Lung (tissue), 12 donors: ENCODE data around the gene KRTAP7-1. TPM values are rescaled to one million over a fixed set of nuclear protein-coding genes. Genes with fewer than 3 reads are reported as not detected.

Source experiments
- ATAC-seq: fragments of 200-7000 bp; cut with Tn5 transposase; one replicate; pipeline ENCODE4 v1.9.1; 2020; ENCODE audit warnings: moderate number of reproducible peaks; ENCODE audit not compliant: insufficient read depth, low FRiP score
- DNase-seq, 3 donors: peaks; one replicate each; pipeline ENCODE4 v3.0.0-alpha.2; 2013 to 2017
- H3K27ac ChIP-seq, 2 donors: one replicate each; pipeline ENCODE4 v1.5.1; 2013; ENCODE audit warnings: mild to moderate bottlenecking in 2 of 2, moderate library complexity in 2 of 2, control low read depth in 1 of 2, inconsistent platforms in 1 of 2, low read depth in 1 of 2, low read length in 1 of 2
- H3K27me3 ChIP-seq, 3 donors: one replicate each; pipeline ENCODE4 v1.5.1; 2013; ENCODE audit warnings: low read length in 2 of 3; ENCODE audit not compliant: control insufficient read depth in 3 of 3, insufficient read depth in 3 of 3
- H3K36me3 ChIP-seq, 4 donors: one replicate each; pipeline ENCODE4 v1.5.1; 2013; ENCODE audit warnings: low read length in 4 of 4, mild to moderate bottlenecking in 1 of 4, moderate library complexity in 1 of 4; ENCODE audit not compliant: control insufficient read depth in 4 of 4, insufficient read depth in 4 of 4
- H3K4me1 ChIP-seq, 5 donors: one replicate each; pipeline ENCODE4 v1.5.1; 2013; ENCODE audit warnings: low read length in 5 of 5, mild to moderate bottlenecking in 2 of 5, moderate library complexity in 1 of 5; ENCODE audit not compliant: control insufficient read depth in 5 of 5, insufficient read depth in 5 of 5
- H3K4me3 ChIP-seq: one replicate; pipeline ENCODE4 v1.5.1; 2013; ENCODE audit warnings: mild to moderate bottlenecking, control low read depth, moderate library complexity
- H3K9ac ChIP-seq, 2 donors: one replicate each; pipeline ENCODE4 v1.5.1; 2013; ENCODE audit warnings: low read length in 2 of 2, control low read depth in 1 of 2; ENCODE audit not compliant: insufficient read depth in 1 of 2
- H3K9me3 ChIP-seq, 4 donors: one replicate each; pipeline ENCODE4 v1.5.1; 2013; ENCODE audit warnings: low read length in 3 of 4, mild to moderate bottlenecking in 1 of 4, moderate library complexity in 1 of 4; ENCODE audit not compliant: control insufficient read depth in 4 of 4, insufficient read depth in 3 of 4
- CTCF ChIP-seq: IDR thresholded peaks from 2 replicates; pipeline ENCODE4 v1.5.1; 2012; ENCODE audit warnings: mild to moderate bottlenecking; ENCODE audit errors: control extremely low read depth, extremely low read depth
- WGBS, 2 donors: extraction: QIAGEN DNeasy Blood & Tissue Kit; methylation state at CpG; one replicate each; pipeline ENCODE4 v1.1.7; 2013; 5-methylcytosine and 5-hydroxymethylcytosine counted together
- polyA plus RNA-seq, 2 donors: library from polyadenylated mRNA; stranded (reverse); fragments of 200-250 nt; gene quantifications; one replicate each; pipeline ENCODE4 v1.2.1, GENCODE V29; 2013
- total RNA-seq, 2 donors: library from RNA; depleted of rRNA in 1 of 2; stranded (reverse); fragments of >200 nt in 1 of 2; gene quantifications; one replicate each; pipeline ENCODE4 v1.2.1, GENCODE V29; 2014 to 2021
- donor health status: control.
- donor health status: control.
- donor health status: Bipolar disorder and iron deficiency.
- donor health status: healthy.
- donor health status: DM: yes; HTN: yes; CAD: no.

Gene KRTAP7-1
- total and polyA plus RNA-seq, 4 donors = not detected

- Histone ChIP-seq H3K4me3 (no peak overlapping the region), H3K27ac (no peak overlapping the region), H3K27me3 (no peaks in the 10 kb centered on the region), H3K9me3 (peaks cover 0 to 2% (median 0%) of the 10 kb centered on the region in 4 donors), H3K9ac (no peak overlapping the region), H3K36me3 (no peaks in the 10 kb centered on the region), H3K4me1 (no peaks in the 10 kb centered on the region)
- TF ChIP-seq CTCF = no peak
- 33 to 47% methylated on average over 7 of the region's 7 CpGs for WGBS, 2 donors
- ATAC-seq (no peak), DNase-seq (no peak)
These were observed 10.5 kb downstream of the KRTAP7-1 start for GRCh38 chr21:30818837-30819610.

DNA sequence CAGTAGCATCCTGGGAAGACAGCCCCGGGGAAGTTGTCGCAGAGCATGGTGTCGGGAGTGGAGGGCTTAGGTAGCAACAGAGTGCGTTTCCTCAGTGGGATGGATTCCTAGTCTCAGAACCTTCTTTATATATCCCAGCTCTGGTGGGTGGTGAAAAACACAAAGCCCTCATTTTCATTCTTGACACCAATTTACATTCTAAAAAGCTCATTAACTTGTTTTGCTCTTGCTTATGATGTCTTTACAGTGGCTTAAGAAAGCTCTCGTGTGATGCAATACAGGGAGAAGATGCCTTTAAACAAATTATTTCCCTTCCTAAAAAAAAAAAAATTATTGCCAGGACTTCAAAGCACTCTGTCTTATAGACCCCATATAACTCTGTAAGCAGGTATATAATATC, 16.4 kb downstream of the KRTAP7-1 start, which contains the start of gene KRTAP8-1:
KRTAP8-1 (minus strand) TSS at position 101 of the 400 bp plus-strand sequence; CDS start at position 47, 54 bp downstream.
- Histone ChIP-seq H3K9me3 (no peaks in the 10 kb centered on the region), H3K36me3 (no peaks in the 10 kb centered on the region)
- 85 to 93% methylated on average over 5 of the region's 5 CpGs for WGBS, 2 donors

DNA sequence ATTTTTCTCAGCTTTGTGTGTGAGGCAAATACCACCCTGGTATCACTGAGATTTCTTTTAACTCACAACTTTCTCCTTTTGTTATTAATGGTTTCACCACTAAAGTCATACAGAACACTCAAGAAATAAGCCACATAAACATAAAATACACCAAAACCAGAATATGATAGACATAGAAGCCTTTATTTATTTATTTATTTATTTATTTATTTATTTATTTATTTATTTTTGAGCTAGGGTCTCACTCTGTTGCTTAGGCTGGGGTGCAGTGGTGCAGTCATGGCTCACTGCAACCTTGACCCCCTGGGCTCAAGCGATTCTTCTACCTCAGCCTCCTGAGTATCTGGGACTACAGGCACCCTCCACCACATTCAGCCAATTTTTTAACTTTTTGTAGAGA, 29.0 kb downstream of the KRTAP7-1 start:
- no peaks in the 10 kb centered on the region for H3K4me1 ChIP-seq
- no peak overlapping the region for H3K4me3 ChIP-seq
- ATAC-seq = no peak
- H3K27ac ChIP-seq = no peak overlapping the region
- H3K9ac ChIP-seq = no peak overlapping the region
- H3K27me3 ChIP-seq = no peaks in the 10 kb centered on the region
- no peaks in the 10 kb centered on the region for H3K9me3 ChIP-seq
- no peak for TF ChIP-seq CTCF
- DNase-seq = no peak
- 89 to 90% methylated on average over 1 of the region's 1 CpG for WGBS, 2 donors
- no peaks in the 10 kb centered on the region for H3K36me3 ChIP-seq

More for the DNA sequence above, 16.4 kb downstream of the KRTAP7-1 start, which contains the start of gene KRTAP8-1:
- Histone ChIP-seq H3K27me3 (no peaks in the 10 kb centered on the region), H3K4me3 (no peak within 1 kb of the TSS), H3K9ac (no peak within 1 kb of the TSS), H3K4me1 (no peaks in the 10 kb centered on the region), H3K27ac (no peak within 1 kb of the TSS)
- no peak for TF ChIP-seq CTCF
- DNase-seq (no peak), ATAC-seq (no peak)
